HepG2 (cell line): ENCODE measurements around the gene COL25A1.

Experiments
- ARNT ChIP-seq: fragments of 450-650 bp; IDR thresholded peaks from 2 replicates; pipeline ENCODE4 v1.6.1; 2017
- CTCF ChIP-seq: sonication (generic); formaldehyde crosslinking; IDR thresholded peaks from 2 replicates; pipeline ENCODE4 v1.5.0; 2020; ENCODE audit warnings: mild to moderate bottlenecking, missing genetic modification reagents, moderate library complexity
- FOXP1 ChIP-seq, 2 experiments: fragments of 450-650 bp in 1 of 2; IDR thresholded peaks; 2 replicates each; pipeline ENCODE4 v1.6.1; 2017 to 2018; ENCODE audit warnings: antibody characterized with exemption in 1 of 2
- JUNB ChIP-seq: sonication (generic); formaldehyde crosslinking; IDR thresholded peaks from 2 replicates; pipeline ENCODE4 v1.8.0; 2022; ENCODE audit warnings: missing genetic modification reagents, mild to moderate bottlenecking, borderline replicate concordance
- MXI1 ChIP-seq: IDR thresholded peaks from 3 replicates; pipeline ENCODE4 v1.6.1; 2012; ENCODE audit warnings: low read depth, low read length, inconsistent platforms, borderline replicate concordance
- PPARG ChIP-seq: conservative IDR thresholded peaks from 2 replicates; pipeline ENCODE4 v1.6.1; 2016; ENCODE audit warnings: missing biosample characterization, missing genetic modification reagents
- SMARCE1 ChIP-seq: fragments of 450-650 bp; IDR thresholded peaks from 2 replicates; pipeline ENCODE4 v1.6.1; 2017; ENCODE audit warnings: borderline replicate concordance
- ZFP90 ChIP-seq: sonication (generic); formaldehyde crosslinking; IDR thresholded peaks from 2 replicates; pipeline ENCODE4 v1.8.0; 2022; ENCODE audit warnings: missing genetic modification reagents, mild to moderate bottlenecking, inconsistent platforms, borderline replicate concordance
- ZNF180 ChIP-seq: sonication (generic); formaldehyde crosslinking; IDR thresholded peaks from 2 replicates; pipeline ENCODE4 v1.4.0; 2020; ENCODE audit warnings: low read depth, missing genetic modification reagents, borderline replicate concordance
- ZNF30 ChIP-seq: sonication (generic); formaldehyde crosslinking; IDR thresholded peaks from 2 replicates; pipeline ENCODE4 v1.5.0; 2020; ENCODE audit warnings: mild to moderate bottlenecking, missing genetic modification reagents
- ZNF501 ChIP-seq: sonication (generic); formaldehyde crosslinking; IDR thresholded peaks from 2 replicates; pipeline ENCODE4 v1.5.1; 2020; ENCODE audit warnings: mild to moderate bottlenecking, moderate library complexity, missing genetic modification reagents

GRCh38 chr4:108941904-108942430 lies 360.5 kb downstream of the COL25A1 start:
- TF ChIP-seq MXI1: no peak
- TF ChIP-seq PPARG: no peak
- no peak for TF ChIP-seq FOXP1 (IDR thresholded peaks at IDR 0.05)
- no peak for TF ChIP-seq FOXP1 (CRISPR knock-in tag; IDR thresholded peaks at IDR 0.05)
- TF ChIP-seq ARNT: no peak
- no peak for TF ChIP-seq ZNF30 (CRISPR knock-in tag)
- no peak for TF ChIP-seq ZNF501 (CRISPR knock-in tag)
- no peak for TF ChIP-seq SMARCE1
- no peak for TF ChIP-seq ZFP90
- no peak for TF ChIP-seq JUNB
- no peak for TF ChIP-seq ZNF180 (CRISPR knock-in tag)
- TF ChIP-seq CTCF: no peak
